MCF 10A (cell line): ENCODE results near the gene KREMEN2. TPM values are rescaled to one million over a fixed set of nuclear protein-coding genes. Genes with fewer than 3 reads are reported as not detected.
"Not testable (repeated sequence)": the region's sequence is repeated elsewhere in the genome, so short reads cannot be mapped to it uniquely, and the experiment has no call there.

ENCODE experiments used
- BruUV-seq: library from RNA; stranded (reverse); fragments of 400-500 nt; replicated peaks from 2 replicates; lab custom pipeline; 2021; lab: Mats Ljungman, UMichigan
- CTCF ChIA-PET: fragments of 300-600 bp; sonication (Branson Sonifier 250); formaldehyde crosslinking; extraction: SDS; loops from one replicate; lab custom pipeline; 2021; ENCODE audit warnings: antibody characterized with exemption, inconsistent platforms; lab: Yijun Ruan, JAX
- POLR2A ChIA-PET: fragments of 300-600, 350-650 bp; sonication (Branson Sonifier 250); formaldehyde crosslinking; extraction: SDS; loops from one replicate; lab custom pipeline; 2020; ENCODE audit warnings: antibody characterized with exemption, inconsistent platforms; lab: Yijun Ruan, JAX
- DNase-seq: peaks from one replicate; pipeline ENCODE4 v3.0.0-alpha.2; 2018; ENCODE audit not compliant: unreplicated experiment
- H3K27ac Mint-ChIP-seq: one replicate; pipeline ENCODE4 v1.8.0; 2022; ENCODE audit warnings: mild to moderate bottlenecking, low read depth, mixed read lengths; ENCODE audit not compliant: unreplicated experiment
- H3K27me3 Mint-ChIP-seq: one replicate; pipeline ENCODE4 v1.8.0; 2022; ENCODE audit warnings: mixed read lengths; ENCODE audit not compliant: insufficient read depth, unreplicated experiment
- H3K36me3 Mint-ChIP-seq: one replicate; pipeline ENCODE4 v1.8.0; 2022; ENCODE audit warnings: mild to moderate bottlenecking, moderate library complexity, mixed read lengths; ENCODE audit not compliant: insufficient read depth, unreplicated experiment
- H3K4me1 Mint-ChIP-seq: one replicate; pipeline ENCODE4 v1.8.0; 2022; ENCODE audit warnings: mixed read lengths; ENCODE audit not compliant: insufficient read depth, unreplicated experiment
- H3K4me3 Mint-ChIP-seq: one replicate; pipeline ENCODE4 v1.8.0; 2022; ENCODE audit warnings: mild to moderate bottlenecking, moderate library complexity, mixed read lengths; ENCODE audit not compliant: unreplicated experiment
- H3K9me3 Mint-ChIP-seq: one replicate; pipeline ENCODE4 v1.8.0; 2022; ENCODE audit warnings: mixed read lengths; ENCODE audit not compliant: unreplicated experiment
- intact Hi-C: fragments of 100-400 bp; cut with micrococcal nuclease; formaldehyde crosslinking; loops from 2 replicates; pipeline ENCODE4 v1.14.1; 2022
- total RNA-seq: library from RNA; stranded (reverse); gene quantifications from 2 replicates; pipeline ENCODE4 v1.2.3, GENCODE V29; 2022
- TF ChIP-seq, protein P1 (sequence below): fragments of 200-600 bp; IDR thresholded peaks from one replicate; pipeline ENCODE4 v1.8.0; 2022; ENCODE audit warnings: antibody characterized with exemption, mild to moderate bottlenecking; ENCODE audit not compliant: unreplicated experiment

The KREMEN2 gene
- total RNA-seq, 1 experiment from 2014 or later: 0.42 TPM

DNA sequence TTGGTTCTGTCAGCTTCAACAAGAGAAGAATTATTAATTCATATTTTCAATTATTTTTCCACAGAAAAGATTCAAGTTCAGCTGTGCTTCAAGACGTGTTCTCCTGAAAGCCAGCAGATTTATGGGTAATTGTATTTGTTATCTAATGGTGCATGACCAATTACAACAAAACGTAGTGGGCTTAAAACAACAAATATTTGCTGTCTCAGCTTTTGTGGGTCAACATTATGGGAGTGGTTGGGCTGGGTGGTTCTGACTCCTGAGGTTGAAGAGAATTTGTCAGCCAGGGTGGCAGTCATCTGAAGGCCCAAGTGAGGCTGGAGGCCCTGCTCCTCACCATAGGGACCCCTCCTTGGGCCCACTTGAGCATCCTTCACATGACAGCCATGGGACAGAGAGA lies 24.1 kb upstream of the KREMEN2 start:
- intact Hi-C loops: no loop called here
- Mint-ChIP-seq H3K9me3 (no peaks in the 10 kb centered on the region), H3K27me3 (no peaks in the 10 kb centered on the region), H3K4me3 (no peak overlapping the region), H3K4me1 (no peaks in the 10 kb centered on the region), H3K27ac (no peak overlapping the region), H3K36me3 (peaks cover 83% of the 10 kb centered on the region)
- TF ChIP-seq, protein P1, sequence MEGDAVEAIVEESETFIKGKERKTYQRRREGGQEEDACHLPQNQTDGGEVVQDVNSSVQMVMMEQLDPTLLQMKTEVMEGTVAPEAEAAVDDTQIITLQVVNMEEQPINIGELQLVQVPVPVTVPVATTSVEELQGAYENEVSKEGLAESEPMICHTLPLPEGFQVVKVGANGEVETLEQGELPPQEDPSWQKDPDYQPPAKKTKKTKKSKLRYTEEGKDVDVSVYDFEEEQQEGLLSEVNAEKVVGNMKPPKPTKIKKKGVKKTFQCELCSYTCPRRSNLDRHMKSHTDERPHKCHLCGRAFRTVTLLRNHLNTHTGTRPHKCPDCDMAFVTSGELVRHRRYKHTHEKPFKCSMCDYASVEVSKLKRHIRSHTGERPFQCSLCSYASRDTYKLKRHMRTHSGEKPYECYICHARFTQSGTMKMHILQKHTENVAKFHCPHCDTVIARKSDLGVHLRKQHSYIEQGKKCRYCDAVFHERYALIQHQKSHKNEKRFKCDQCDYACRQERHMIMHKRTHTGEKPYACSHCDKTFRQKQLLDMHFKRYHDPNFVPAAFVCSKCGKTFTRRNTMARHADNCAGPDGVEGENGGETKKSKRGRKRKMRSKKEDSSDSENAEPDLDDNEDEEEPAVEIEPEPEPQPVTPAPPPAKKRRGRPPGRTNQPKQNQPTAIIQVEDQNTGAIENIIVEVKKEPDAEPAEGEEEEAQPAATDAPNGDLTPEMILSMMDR: no peak
- BruUV-seq: no TSS peak
- CTCF ChIA-PET: interaction anchor here (0.9 to 1.5 kb wide), 3 partner anchors 13 to 62 kb away, joined by 3 to 10 read pairs (median 4); no protein-coding TSS in a partner anchor
- POLR2A ChIA-PET: interaction anchor here (0.5 to 2.1 kb wide), 4 partner anchors 19 to 40 kb away, joined by 3 to 5 read pairs (median 3); partner anchors contain the start of gene PKMYT1
- DNase-seq: no peak

DNA sequence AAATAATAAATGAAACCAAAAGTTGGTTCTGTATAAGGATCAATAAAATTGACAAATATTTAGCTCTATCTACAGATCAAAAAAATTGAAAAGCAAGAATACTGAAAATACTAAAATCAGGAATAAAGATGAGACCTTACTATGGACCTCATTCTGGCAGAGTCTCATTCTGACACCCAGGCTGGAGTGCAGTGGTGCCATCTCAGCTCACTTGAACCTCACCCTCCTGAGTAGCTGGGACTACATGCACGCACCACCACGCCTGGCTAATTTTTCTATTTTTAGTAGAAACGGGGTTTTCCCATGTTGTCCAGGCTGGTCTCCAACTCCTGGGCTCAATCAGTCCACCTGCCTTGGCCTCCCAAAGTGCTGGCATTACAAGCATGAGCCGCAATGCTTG lies 22.0 kb upstream of the KREMEN2 start:
- DNase-seq: no peak
- ChIA-PET POLR2A (no interaction called here), CTCF (interaction anchor here (1.5 kb wide), 1 partner anchor 15 kb away, joined by 7 read pairs; no protein-coding TSS in a partner anchor)
- peaks cover 74% of the 10 kb centered on the region for H3K36me3 Mint-ChIP-seq
- TF ChIP-seq, protein P1: no peak
- no peaks in the 10 kb centered on the region for H3K9me3 Mint-ChIP-seq
- H3K4me1 Mint-ChIP-seq: no peaks in the 10 kb centered on the region
- no peak overlapping the region for H3K27ac Mint-ChIP-seq
- intact Hi-C loops: no loop called here
- no peak overlapping the region for H3K4me3 Mint-ChIP-seq
- no TSS peak for BruUV-seq
- H3K27me3 Mint-ChIP-seq: no peaks in the 10 kb centered on the region

GRCh38 chr16:2943716-2944115 lies 20.4 kb upstream of the KREMEN2 start:
- H3K4me1 Mint-ChIP-seq, H3K4me3 Mint-ChIP-seq, H3K27me3 Mint-ChIP-seq, BruUV-seq, H3K27ac Mint-ChIP-seq, H3K9me3 Mint-ChIP-seq, DNase-seq, intact Hi-C loops: not testable (repeated sequence)
- peaks cover 59% of the 10 kb centered on the region for H3K36me3 Mint-ChIP-seq
- ChIA-PET POLR2A (interaction anchor here (0.6 kb wide), 1 partner anchor 75 kb away, joined by 3 read pairs; no protein-coding TSS in a partner anchor), CTCF (interaction anchor here (0.6 to 2.3 kb wide), 2 partner anchors 17 to 747 kb away, joined by 5 to 12 read pairs; no protein-coding TSS in a partner anchor)

- Mint-ChIP-seq H3K4me3 (no peak overlapping the region), H3K9me3 (no peaks in the 10 kb centered on the region), H3K27me3 (no peaks in the 10 kb centered on the region), H3K4me1 (no peaks in the 10 kb centered on the region), H3K27ac (no peak overlapping the region), H3K36me3 (peaks cover 41% of the 10 kb centered on the region)
- ChIA-PET POLR2A (interaction anchor here (0.6 kb wide), 1 partner anchor 7 kb away, joined by 3 read pairs; no protein-coding TSS in a partner anchor), CTCF (interaction anchor here (0.6 to 0.8 kb wide), 2 partner anchors 20 to 57 kb away, joined by 3 to 4 read pairs; no protein-coding TSS in a partner anchor)
- no TSS peak for BruUV-seq
- TF ChIP-seq, protein P1: no peak
- intact Hi-C loops: no loop called here
- DNase-seq: no peak
Observed at GRCh38 chr16:2946649-2947048, 17.4 kb upstream of the KREMEN2 start.
